ENCODE data around the gene RNF4.
"Not testable (repeated sequence)": the region's sequence is repeated elsewhere in the genome, so short reads cannot be mapped to it uniquely, and the experiment has no call there.

RNF4 gene

DNA sequence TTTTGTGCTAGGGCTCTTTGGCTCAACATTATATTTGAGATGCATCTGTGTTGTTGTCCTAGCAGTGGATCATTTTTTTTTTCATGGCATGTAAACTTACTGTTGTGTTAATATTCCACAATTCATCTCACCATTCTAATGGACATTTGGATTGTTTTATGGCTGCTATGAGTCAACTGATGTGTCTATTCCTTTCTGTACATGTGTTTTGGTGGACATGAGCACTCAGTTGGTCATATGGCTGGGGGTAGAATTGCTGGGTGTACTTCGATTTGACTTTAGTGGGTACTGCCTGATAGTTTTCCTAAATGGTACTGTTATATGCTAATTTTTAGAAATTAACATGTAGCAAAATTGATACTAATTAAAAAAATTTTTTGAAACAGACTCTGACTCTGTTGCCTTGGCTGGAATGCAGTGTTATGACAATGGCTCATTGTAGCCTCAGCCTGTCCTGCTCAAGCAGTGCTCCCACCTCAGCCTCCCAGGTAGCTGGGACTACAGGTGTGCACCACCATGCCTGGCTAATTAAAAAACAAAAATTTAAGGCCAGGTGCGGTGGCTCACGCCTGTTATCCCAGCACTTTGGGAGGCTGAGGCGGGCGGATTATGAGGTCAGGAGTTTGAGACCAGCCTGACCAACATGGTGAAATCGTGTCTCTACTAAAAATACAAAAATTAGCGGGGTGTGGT is 76.6 kb downstream of the RNF4 start:
- H3K27ac ChIP-seq = no peak overlapping the region
- TF ChIP-seq, protein P1, sequence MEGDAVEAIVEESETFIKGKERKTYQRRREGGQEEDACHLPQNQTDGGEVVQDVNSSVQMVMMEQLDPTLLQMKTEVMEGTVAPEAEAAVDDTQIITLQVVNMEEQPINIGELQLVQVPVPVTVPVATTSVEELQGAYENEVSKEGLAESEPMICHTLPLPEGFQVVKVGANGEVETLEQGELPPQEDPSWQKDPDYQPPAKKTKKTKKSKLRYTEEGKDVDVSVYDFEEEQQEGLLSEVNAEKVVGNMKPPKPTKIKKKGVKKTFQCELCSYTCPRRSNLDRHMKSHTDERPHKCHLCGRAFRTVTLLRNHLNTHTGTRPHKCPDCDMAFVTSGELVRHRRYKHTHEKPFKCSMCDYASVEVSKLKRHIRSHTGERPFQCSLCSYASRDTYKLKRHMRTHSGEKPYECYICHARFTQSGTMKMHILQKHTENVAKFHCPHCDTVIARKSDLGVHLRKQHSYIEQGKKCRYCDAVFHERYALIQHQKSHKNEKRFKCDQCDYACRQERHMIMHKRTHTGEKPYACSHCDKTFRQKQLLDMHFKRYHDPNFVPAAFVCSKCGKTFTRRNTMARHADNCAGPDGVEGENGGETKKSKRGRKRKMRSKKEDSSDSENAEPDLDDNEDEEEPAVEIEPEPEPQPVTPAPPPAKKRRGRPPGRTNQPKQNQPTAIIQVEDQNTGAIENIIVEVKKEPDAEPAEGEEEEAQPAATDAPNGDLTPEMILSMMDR (IDR thresholded peaks at IDR 0.05) = no peak
- no peak for TF ChIP-seq ZFX (IDR thresholded peaks at IDR 0.05; ENCODE audit: borderline replicate concordance)

DNA sequence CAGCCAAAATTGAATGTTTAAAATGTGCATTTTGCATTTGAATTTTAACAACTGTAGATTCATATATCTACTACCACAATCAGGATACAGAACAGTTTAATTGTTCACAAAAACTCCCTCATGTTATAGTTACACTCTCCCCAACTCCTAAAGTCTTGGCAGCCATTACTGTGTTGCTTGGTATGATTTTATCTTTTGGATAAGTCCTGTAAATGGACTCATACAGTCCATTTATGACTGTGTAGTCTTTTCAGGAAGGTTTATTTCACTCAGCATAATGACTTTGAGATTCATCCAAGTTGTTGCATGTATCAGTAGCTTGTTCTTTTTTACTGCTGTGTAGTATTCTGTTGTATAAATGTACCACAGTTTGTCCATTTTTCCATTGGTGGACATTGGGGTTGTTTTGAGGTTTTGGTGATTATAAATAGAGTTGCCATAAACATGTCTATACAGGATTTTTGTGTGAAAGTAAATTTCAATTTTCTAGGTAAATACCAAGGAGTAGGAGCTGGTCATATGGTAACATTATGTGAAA is 77.4 kb downstream of the RNF4 start:
- TF ChIP-seq, protein P1 (IDR thresholded peaks at IDR 0.05) = no peak

DNA sequence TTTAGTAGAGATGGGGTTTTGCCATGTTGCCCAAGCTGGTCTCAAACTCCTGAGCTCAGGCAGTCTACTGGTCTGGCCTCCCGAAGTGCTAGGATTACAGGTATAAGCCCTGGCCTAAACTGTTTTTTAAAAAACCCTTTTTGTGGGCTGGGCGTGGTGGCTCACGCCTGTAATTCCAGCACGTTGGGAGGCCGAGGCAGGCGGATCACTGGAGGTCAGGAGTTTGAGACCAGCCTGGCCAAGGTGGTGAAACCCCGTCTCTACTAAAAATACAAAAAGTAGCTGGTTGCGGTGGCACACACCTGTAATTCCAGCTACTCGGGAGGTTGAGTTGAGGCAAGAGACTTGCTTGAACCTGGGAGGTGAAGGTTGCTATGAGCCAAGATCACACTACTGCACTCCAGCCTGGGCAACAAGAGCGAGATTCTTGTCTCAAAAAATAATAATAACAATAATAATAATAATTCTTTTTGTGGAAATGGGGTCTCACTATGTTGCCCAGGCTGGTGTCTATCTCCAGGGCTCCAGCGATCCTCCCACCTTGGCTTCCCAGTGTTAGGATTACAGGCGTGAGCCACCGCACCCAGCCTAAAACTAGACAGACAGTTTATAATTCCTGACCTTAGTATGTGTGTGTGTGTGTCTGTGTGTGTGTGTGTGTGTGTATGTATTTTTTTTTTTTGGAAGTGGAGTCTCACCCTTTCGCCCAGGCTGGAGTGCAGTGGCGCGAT is 78.2 kb downstream of the RNF4 start:
- not testable (repeated sequence) for H3K27ac ChIP-seq

More for the DNA sequence above, 77.4 kb downstream of the RNF4 start:
- no peak overlapping the region for H3K27ac ChIP-seq

DNA sequence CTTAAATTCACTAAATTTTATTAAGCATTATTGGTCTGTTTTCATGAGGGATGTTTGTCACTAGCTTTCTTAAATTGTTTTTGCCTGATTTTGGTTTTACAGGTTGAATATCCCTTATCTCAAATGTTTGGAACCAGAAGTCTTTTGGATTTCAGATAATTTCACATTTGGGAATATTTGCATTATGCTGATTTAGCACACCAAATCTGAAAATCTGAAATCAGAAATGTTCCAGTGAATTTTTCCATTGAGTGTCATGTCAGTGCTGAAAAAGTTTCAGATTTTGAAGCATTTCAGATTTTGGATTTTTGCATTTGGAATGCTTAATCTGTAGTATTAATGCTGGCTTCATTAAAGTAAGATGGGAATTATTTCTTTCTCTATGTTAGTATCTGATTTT is 82.2 kb downstream of the RNF4 start:
- no peak for TF ChIP-seq ZFX (IDR thresholded peaks at IDR 0.05; ENCODE audit: borderline replicate concordance)
- TF ChIP-seq, protein P1 (IDR thresholded peaks at IDR 0.05) = no peak
- H3K27ac ChIP-seq = no peak overlapping the region

DNA sequence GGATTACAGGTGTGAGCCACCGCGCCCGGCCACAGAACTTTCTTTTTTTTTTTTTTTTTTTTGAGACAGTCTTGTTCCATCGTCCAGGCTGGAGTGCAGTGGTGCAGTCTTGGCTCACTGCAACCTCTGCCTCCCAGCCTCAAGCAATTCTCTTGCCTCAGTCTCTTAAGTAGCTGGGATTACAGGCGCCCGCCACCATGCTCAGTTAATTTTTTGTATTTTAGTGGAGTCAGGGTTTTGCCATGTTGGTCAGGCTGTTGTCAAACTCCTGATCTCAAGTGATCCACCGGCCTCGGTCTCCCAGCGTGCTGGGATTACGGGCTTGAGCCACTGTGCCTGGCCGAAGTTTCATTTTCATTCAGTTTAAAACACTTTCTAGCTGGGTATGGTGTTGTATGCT is 83.9 kb downstream of the RNF4 start:
- TF ChIP-seq, protein P1 (IDR thresholded peaks at IDR 0.05) = no peak
- no peak for TF ChIP-seq ZFX (IDR thresholded peaks at IDR 0.05; ENCODE audit: borderline replicate concordance)
- no peak overlapping the region for H3K27ac ChIP-seq

DNA sequence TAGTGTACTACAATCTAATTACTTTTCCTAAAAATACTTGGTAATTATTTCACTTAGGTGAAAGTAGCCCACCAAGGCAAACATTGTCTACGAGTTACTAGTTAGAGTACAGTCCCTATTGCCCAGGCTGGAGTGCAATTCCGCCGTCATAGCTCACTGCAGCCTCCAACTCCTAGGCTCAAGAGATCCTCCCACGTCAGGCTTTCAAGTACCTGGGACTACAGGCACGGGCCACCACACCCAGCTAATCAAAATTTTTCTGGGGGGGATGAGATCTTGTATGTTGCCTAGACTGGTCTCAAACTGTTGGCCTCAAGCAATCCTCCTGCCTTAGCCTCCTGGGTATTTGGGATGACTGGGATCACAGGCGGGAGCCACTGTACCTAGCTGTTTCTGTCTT is 89.4 kb downstream of the RNF4 start:
- H3K27ac ChIP-seq = no peak overlapping the region
- TF ChIP-seq, protein P1 (IDR thresholded peaks at IDR 0.05) = no peak
- no peak for TF ChIP-seq ZFX (IDR thresholded peaks at IDR 0.05; ENCODE audit: borderline replicate concordance)

DNA sequence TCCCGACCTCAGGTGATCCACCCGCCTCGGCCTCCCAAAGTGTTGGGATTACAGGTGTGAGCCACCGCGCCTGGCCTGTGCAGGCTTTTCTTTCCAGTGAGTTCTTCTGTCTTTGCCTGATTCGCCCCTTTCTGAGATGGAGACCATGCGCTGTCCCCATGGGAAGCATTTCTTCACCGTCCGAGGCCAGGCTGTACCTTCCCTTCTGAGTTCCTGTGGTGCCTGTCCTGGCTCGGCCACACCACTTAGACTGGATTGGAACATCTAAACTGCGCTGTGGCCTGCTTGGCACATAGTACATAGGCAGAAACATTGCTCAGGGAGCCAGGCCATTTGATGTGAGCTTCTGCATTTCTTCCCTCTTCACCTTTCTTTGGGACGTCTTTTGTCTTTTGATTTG is 91.3 kb downstream of the RNF4 start:
- TF ChIP-seq, protein P1 (IDR thresholded peaks at IDR 0.05) = no peak
- no peak for TF ChIP-seq ZFX (IDR thresholded peaks at IDR 0.05; ENCODE audit: borderline replicate concordance)
- 0 out of 2 replicates have a peak overlapping the region, but pooled peaks have one; percentile 4 for H3K27ac ChIP-seq
